Activated CD4-positive, CD25-positive, alpha-beta regulatory T cell treated with anti-CD3 and anti-CD28 coated beads, Interleukin-2, amount 50 U/mL, for 72 hours (primary cell): ENCODE data around the gene BIRC7.
"Not testable (repeated sequence)": the region's sequence is repeated elsewhere in the genome, so short reads cannot be mapped to it uniquely, and the experiment has no call there.

Source experiments
- DNase-seq: peaks from one replicate; pipeline ENCODE4 v3.0.0; 2021

The BIRC7 gene

DNA sequence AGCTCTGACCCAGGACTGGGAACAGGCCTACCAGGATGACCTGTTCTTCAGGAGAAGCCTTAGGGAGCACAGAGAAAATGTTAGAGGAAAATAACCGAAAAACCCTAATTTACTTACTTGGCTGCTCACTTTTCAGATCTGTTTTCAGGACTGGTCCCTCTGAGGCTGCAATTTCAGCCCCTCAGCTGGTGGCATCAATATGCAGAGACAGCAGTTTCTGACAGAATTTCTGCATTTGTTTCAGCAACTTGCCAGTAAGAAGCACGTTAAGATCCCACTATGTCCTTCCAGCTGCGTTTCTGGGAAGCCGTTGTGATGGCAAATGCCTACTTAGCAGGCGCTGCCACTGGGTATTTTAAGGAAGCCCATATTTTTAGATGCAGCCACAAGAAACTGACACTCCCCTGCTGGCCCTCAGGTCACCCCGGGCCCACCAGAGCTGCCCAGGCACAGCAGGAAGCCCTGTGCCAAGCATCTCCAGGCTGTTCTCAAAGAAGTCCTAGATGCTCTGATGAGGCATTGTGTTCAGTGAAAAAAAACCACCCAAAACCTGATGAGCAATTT, 27.3 kb upstream of the BIRC7 start:
- no peak for DNase-seq

GRCh38 chr20:63210011-63210605, 25.6 kb upstream of the BIRC7 start:
- no peak for DNase-seq

- no peak for DNase-seq
Observed at GRCh38 chr20:63212393-63212730, 23.3 kb upstream of the BIRC7 start.

- no peak for DNase-seq
Observed at GRCh38 chr20:63212792-63213191, 22.9 kb upstream of the BIRC7 start.

DNA sequence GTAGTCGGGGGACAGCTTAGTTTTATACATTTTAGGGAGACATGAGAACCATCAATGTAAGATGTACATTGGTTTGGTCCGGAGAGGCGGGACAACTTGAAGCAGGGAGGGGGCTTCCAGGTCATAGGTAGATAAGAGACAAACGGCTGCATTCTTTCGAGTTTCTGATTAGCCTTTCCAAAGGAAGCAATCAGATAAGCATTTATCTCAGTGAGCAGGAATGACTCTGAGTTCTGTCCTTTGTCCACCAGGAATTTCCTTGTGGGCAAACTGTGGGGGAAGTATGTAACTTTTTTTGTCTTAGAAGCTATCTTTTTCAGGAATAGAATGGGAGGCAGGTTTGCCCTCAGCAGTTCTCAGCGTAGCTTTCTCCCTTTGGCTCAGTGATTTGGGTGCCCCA, 21.2 kb upstream of the BIRC7 start:
- DNase-seq = no peak

GRCh38 chr20:63215101-63216040, 20.3 kb upstream of the BIRC7 start:
- no peak for DNase-seq

- DNase-seq = peak; percentile 98
Observed at GRCh38 chr20:63216041-63216848, 19.5 kb upstream of the BIRC7 start, which contains the start of gene YTHDF1. Gene YTHDF1 (minus strand): TSS chr20:63216131. CDS start chr20:63215892, 239 bp downstream.

DNA sequence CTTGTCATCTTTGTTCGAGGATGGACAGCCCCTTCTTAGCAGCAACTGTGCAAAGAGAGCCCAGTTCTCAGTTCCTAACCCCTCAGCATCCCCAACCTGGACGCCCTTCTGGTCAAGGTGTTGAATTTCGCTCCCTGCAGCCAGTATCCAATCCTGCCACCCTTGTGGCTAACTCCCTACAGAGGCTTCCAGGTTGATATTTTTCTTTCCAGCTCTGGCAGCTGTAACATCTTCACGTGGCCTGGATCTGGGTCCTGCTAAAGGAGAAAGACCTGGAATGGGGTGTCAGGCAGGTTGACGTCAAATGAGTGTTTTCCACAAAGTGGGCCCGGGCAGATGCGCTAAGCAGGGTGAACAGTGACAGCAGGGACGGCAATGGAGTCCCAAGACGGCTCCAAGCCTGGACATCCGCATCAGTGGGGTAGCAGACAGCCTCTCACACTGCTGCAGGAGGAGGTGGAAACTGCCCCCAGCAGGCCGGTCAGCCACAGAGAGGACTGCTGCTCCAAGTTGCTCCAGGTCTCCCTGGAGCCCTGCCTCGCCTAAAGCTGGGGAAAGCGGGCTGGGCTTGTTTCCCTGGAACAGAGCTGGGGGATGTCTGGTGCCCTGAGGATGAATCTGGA, 18.7 kb upstream of the BIRC7 start:
- no peak for DNase-seq

GRCh38 chr20:63217706-63218105, 18.0 kb upstream of the BIRC7 start:
- no peak for DNase-seq

DNA sequence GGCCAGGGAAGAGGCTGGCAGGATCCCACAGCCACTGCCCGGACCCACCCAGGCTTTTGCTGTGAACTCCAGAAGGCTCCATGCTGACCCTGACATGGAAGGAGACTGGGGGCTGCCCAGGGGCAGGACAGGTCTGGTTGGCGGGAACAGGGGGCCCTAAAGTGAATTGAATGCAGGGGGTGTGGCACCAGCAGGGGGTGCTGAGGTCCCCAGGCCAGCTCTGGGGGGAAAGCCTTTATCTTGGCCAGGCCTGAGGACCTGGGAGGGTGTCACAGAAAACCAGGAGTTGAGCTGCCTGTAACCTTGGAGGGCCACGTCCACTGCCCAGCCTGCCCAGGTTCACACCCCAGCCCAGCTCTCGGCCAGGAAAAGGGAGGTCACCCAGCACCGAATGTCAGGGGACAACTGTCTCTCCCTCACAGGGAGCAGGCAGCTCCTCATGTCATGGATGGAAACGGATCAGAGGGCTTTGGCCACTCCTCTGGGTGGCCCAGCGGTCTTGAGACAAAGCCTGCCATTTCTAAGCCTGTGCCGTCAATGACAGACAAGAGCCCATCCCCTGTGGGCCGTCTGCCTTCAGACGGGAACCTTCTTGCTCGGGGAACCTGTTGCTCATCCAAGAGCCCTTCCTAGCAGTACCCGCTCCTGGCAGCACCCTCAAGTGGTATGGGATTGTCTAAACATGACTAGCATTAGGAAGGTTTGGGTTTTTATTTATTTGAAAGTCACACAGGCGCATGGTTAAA, 16.8 kb upstream of the BIRC7 start:
- DNase-seq = no peak

GRCh38 chr20:63219447-63219821, 16.3 kb upstream of the BIRC7 start:
- no peak for DNase-seq

DNA sequence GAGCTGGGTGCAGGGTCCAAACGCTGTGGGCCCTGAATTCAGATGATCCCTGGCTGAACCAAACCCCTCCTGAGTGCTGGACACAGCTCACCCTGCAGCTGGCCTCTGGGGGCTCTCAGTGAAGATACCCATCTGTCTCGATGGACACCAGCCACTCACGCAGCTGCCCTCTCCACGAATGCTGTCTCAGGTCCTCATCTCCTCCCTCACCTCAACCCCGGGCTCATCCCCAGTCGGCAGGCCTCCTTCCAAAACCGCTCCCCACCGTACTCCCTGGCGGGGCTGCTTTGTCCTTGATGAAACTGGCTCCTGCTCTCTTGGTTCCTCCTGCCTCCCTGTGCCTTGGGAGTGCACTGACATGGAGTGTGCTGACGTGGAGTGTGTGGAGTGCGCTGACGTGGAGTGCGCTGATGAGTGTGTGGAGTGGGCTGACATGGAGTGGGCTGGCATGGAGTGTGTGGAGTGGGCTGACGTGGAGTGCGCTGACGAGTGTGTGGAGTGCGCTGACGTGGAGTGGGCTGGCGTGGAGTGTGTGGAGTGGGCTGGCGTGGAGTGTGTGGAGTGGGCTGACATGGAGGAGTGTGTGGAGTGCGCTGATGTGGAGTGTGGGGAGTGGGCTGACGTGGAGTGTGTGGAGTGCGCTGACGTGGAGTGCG, 15.7 kb upstream of the BIRC7 start:
- DNase-seq = no peak

GRCh38 chr20:63220696-63221399, 14.9 kb upstream of the BIRC7 start:
- DNase-seq = no peak

DNA sequence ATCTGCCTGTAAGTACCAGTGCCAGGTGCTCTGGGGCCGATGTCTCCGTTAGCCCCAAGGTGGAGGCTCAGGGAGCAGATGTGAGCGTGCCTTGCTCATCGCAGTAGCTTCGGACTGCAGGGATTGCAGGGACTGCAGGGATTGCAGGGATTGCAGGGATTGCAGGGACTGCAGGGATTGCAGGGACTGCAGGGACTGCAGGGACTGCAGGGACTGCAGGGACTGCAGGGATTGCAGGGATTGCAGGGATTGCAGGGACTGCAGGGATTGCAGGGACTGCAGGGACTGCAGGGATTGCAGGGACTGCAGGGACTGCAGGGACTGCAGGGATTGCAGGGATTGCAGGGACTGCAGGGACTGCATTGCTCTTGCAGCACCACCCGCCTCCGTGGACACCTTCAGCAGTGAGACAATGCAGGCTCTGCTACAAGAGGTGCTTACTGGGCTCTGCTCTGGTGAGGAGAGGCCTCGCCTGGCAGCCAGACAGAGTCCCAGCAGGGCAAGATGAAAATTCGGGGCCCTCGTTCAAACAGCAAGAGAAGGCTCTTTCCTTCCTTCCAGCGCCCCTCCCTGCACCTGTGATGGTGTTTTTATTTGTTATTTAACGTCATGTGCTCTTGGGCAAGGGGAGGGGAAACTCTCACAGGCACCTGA, 14.2 kb upstream of the BIRC7 start:
- DNase-seq = not testable (repeated sequence)

- DNase-seq = no peak
Observed at GRCh38 chr20:63222541-63222940, 13.2 kb upstream of the BIRC7 start.

GRCh38 chr20:63223121-63223825, 12.4 kb upstream of the BIRC7 start:
- peak; percentile 48 for DNase-seq

- DNase-seq = no peak
Observed at GRCh38 chr20:63223826-63224207, 11.9 kb upstream of the BIRC7 start.

- no peak for DNase-seq
Observed at GRCh38 chr20:63224412-63225081, 11.2 kb upstream of the BIRC7 start.

DNA sequence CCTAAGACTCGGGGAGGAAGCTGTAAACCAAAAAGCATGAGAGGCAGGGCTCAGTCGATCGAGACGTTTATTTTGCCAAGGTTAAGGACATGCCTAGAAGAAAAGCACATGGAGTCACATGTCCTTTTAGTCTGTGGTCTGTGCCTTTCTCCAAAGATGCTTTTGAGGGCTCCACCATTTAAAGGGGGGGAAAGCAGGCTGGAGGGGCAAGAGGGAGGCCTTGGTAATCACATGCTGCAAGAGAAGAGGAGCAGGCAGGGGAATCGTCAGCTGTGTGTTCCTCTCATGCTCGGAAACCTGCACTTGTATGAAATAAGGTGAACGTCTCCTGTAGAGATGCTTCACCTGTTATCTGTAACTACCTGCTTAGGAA, 10.6 kb upstream of the BIRC7 start:
- no peak for DNase-seq
